Measurements from ENCODE around the gene DIP2B.
A peak's percentile ranks its signal among the peaks of the same experiment; 100 is the strongest.

DIP2B gene

DNA sequence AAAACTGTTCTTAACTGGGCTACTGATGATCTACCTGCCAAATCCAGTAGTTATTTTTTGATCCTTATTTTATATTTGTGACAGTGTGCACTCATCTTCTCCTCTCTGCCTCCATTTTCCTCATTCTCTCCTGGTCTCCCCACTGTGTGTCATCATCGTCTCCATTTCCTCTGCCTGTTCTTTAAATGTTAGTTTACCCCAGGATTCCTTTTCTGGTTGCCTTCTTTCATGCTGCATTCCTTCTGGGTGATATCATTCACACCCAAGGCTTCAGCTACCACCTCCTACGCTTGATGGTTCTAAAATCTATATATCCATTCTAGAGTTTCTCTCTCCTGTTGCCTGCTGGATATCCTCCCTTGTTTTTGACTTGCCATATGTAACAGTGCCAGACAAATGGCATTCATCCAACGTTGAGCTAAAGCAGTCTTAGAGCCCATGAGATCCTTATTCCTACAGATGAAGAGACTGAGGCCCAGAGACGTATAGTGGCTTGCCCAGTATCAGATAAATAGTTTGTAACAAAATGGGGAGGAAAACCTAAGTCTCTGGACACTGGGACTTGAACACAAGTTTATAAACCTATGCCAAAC is 109.5 kb downstream of the DIP2B start:
- no peak for FAIRE-seq

- no peak for FAIRE-seq
These were observed 110.5 kb downstream of the DIP2B start for GRCh38 chr12:50615145-50615906.

DNA sequence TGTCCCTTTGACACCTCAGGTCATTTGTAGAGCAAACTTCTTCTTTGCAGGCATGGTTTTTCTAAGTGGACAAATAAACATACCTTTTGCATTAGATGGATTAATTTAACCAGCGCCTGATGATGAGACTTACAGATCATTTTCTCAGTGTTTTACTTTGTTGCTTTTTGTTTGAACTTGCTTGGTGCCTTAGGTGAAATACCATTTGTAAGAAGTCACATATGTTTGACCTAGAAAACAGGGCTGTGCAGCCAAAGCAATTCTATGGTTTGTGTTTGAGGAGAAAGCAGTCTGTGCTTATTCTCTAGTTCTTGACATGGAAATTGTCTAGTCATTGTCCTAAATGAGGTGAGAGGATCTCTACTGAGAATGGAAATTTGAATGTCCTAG is 111.1 kb downstream of the DIP2B start:
- no peak for FAIRE-seq

DNA sequence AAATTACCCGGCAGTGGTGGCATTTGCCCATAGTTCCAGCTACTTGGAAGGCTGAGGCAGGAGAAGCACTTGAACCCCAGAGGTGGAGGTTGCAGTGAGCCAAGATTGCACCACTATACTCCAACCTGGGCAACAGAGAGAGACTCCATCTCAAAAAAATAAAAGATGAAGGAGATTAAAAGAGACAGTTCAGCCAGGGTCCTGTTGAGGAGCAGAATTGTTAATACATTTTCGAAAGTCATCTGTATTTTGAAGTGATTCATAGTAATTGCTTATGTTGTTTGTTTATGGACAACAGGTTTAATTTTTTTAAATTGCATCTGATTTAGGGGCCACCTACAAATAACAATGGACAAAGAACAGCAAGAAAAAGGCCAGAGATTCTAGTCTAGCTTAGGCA is 112.9 kb downstream of the DIP2B start:
- FAIRE-seq, result no peak

- FAIRE-seq, result no peak
These were observed 114.3 kb downstream of the DIP2B start for GRCh38 chr12:50618864-50619609.

GRCh38 chr12:50619610-50619958 is 114.8 kb downstream of the DIP2B start:
- no peak for FAIRE-seq

DNA sequence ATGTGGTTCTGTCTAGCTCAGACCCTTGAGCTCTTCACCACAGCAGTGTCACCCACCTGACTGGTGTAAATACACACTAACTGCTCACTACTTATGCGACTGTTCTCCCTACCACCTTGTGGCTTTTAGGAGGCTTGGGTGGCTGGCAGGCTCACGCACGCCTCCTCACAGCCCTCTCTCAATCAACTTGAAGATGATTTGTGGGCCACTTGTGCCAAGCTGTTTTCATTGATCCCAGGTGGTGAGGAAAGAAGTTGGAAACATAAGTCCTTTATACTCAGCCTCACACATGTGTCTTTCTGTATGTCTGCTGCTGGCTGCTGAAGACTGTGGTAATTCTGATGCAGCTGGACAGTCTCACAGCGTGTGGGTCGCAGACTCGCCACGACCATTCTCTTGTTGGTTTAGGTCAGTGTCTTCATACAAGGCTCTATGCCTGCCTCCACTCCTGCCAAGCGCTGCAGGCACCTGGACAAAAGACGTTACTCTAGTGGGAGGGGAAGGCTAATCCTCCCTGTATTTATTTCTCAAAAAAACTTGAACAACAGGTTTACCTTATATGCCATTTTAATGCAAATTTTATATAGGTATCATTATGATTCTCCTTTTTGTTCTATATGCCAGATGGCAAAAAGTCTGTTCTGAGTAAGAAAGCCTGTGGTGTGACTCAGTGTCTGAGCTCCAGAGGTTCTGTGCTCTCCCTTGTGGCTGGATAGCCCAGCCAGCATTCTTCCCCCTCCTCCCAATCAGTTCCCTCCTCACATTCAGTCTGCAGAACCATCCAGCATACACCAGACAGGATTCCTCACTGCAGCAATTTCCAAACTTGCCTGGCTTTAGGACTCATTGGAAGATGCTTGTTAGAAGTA is 115.6 kb downstream of the DIP2B start:
- no peak for FAIRE-seq

DNA sequence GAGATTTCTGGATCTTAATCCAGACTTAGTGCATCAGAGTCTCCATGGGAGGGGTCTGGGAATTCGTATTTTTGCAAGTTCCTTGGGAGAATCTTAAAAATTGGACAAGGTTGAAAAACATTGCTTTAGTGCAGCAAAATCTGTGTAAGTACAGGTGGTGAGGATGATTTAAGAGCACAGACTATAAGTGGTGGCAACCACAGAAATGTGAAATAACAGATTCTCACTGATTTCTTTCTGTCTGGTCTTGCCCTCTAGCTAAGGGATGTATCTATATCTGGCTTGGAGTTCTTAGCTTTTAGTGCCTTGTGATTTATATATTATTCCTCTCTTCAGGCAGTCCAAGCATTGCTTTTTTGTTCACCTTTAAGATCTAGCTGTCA is 116.2 kb downstream of the DIP2B start:
- no peak for FAIRE-seq

- FAIRE-seq, result no peak
These were observed 116.9 kb downstream of the DIP2B start for GRCh38 chr12:50621399-50622300.

- FAIRE-seq, result no peak
These were observed 120.5 kb downstream of the DIP2B start for GRCh38 chr12:50625029-50625925.

- no peak for FAIRE-seq
These were observed 121.2 kb downstream of the DIP2B start for GRCh38 chr12:50626026-50626425.

DNA sequence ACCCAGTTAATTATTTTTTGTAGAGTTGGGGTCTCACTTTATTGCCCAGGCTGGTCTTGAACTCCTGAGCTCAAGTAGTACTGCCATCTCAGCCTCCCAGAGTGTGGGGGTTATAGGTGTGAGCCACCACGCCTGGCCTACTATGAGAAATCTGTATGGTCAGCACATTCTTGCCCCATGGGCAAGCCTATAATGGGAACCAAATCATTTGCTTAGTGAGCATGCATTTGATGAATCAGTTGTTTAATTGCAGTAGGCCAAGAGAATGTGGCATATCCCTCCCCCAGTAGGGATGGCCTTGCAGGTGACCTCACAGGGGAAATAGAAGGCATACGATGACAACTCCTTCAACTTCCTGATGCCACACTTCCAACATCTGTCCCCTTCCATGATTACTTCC is 122.7 kb downstream of the DIP2B start:
- no peak for FAIRE-seq

GRCh38 chr12:50628394-50628793 is 123.6 kb downstream of the DIP2B start:
- no peak for FAIRE-seq

- no peak for FAIRE-seq
These were observed 129.2 kb downstream of the DIP2B start for GRCh38 chr12:50633955-50634354.

GRCh38 chr12:50634379-50634778 is 129.6 kb downstream of the DIP2B start:
- FAIRE-seq, result no peak

DNA sequence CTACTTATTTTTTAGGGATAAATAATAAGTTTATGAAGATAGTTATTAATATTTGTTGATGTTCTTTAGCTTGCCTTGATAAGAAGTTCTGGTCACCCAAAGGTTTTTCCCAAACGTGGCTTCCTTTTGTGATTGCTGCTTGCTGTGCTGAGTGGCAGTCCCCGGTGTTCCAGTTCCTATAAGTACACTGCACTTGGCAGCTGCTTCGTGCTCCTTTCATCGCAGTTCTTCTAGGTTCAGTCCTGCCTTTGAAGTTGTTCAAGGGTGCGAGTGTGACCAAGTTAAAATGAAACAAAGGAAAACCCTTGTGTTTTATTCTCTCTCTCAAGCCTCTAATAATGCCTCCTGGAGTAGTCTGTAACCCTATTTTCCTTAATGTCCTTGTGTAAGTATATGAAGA is 130.6 kb downstream of the DIP2B start:
- FAIRE-seq, result no peak

- FAIRE-seq, result no peak
These were observed 131.1 kb downstream of the DIP2B start for GRCh38 chr12:50635857-50636256.

GRCh38 chr12:50636505-50636904 is 131.7 kb downstream of the DIP2B start:
- no peak for FAIRE-seq

DNA sequence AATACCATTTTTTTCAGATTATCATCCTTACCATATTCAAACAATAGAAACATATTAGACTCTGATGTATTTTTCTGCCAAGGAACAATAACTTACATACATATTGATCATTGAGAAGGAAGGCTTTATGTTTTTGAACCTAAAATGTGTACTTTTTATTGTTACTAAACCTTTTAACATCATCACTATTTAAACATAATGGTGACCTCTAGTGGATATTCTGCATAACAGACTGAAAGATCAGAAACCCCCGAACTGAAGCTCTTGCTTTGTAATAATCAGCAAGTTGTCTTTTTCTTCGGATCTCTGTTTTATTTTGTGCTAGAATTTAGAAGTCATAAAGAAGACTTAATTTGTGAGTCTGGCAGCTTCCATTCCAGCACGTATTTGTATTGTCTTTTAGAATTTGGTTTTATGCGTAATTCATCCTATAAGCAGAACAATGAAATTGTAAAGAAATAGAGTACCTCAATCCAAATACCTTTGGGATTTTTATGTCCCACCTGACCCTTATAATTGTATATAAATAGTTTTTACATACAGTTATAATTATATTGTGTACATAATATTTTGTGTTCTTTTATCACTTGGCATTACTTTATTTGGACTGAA is 133.2 kb downstream of the DIP2B start:
- peak; percentile 98 for FAIRE-seq

- FAIRE-seq, result no peak
These were observed 133.7 kb downstream of the DIP2B start for GRCh38 chr12:50638482-50638880.

GRCh38 chr12:50639721-50640120 is 134.9 kb downstream of the DIP2B start:
- FAIRE-seq, result no peak

Data from islet of Langerhans (tissue), 1 donor.